GM18870 (cell line): ENCODE results near the gene TEX12.
"Not testable (repeated sequence)": the region's sequence is repeated elsewhere in the genome, so short reads cannot be mapped to it uniquely, and the experiment has no call there.

ENCODE experiments used
- ATAC-seq: cut with Tn5 transposase; IDR thresholded peaks from one replicate; pipeline ENCODE4 v1.9.1; 2021; ENCODE audit warnings: moderate library complexity; ENCODE audit not compliant: unreplicated experiment

The TEX12 gene

GRCh38 chr11:112163875-112164685 is 3.1 kb upstream of the TEX12 start, which contains the start of gene IL18:
IL18 (minus strand) TSS chr11:112164094; CDS start chr11:112155053, 9,041 bp downstream.
- ATAC-seq = no peak

- ATAC-seq = no peak
These were observed 2.1 kb upstream of the TEX12 start for GRCh38 chr11:112165049-112165448.

DNA sequence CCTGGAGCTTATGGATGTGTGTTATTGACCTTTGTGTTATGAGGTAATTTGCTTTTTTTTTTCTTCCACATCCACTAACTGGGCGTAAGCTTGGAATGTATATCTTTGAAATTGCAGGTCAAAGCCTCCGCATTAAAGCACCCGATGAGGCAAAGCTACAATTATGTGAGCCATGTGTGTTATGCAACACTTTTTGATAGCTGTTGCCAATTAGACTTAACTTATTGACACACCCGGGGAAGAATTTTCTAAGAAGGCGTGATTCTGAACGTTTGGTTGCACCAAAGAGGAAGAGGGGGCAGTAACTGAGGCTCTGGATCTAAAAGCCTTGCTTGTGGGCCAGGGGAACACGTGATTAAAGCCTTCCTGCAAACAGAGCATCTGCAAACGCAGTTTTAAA is 610 bp upstream of the TEX12 start:
- ATAC-seq = no peak

GRCh38 chr11:112172362-112172994 is 5.3 kb downstream of the TEX12 start:
- peak; percentile 72 for ATAC-seq

GRCh38 chr11:112173152-112173551 is 6.0 kb downstream of the TEX12 start:
- ATAC-seq = no peak

DNA sequence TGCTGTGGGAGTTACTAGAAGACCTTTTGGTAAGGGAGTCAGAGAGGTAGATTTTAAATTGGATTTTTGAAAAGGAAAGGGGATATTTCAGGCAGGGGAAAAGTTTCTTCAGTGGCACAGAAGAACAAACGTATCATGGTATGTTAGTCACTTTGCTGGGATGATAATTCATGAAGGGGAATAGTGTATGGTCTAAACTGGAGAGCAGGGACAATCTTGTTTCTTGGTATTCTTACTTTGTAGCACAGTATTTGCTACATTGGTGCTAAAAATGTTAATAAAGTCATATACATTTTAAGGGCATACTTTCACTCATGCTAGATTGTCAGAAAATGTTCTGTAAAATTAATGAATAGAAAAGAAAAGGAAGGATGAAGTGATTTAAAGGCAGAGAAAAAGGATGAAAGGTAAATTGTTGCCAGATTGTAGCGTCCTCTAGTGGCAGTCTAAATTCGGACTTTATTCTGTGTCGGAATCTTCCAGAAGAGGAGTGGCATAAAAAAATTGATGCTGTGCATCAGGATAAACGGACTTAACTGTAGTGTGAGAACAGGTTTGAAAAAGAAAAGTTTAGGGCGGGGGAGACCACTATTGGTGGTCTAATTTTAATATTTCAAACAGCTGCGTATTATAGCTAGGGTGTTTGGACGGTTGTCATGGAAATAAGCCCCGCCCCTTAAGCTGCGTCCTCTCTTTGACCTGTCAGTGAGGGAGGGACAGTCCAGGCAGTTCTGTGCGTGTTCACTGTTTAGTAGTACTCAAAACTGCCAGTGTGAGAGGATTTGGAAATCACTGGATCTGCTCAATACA is 7.8 kb downstream of the TEX12 start, which contains the start of gene BCO2:
Gene BCO2 (plus strand): TSS at position 724 of the 810 bp plus-strand sequence. CDS start 90 bp downstream, outside the sequence.
- ATAC-seq = no peak

DNA sequence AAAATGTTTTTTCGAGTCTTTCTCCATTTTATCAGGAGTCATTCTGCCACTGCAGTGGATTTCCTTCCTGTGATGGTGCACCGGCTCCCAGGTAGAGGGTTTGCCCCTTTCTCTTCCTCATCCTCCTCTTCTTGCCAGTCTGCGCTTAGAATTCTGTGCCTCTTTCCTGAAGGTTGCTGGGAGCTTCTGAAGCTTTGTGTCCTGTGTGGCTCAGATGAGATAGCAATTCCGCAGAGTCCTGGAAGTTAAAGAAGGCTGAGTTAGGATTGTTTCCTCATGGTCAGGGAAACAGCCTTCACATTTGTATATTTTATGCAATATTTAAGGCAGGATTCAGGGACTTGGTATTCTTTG is 8.4 kb downstream of the TEX12 start:
- ATAC-seq = no peak

GRCh38 chr11:112176077-112176476 is 8.9 kb downstream of the TEX12 start:
- no peak for ATAC-seq

GRCh38 chr11:112177589-112177988 is 10.4 kb downstream of the TEX12 start:
- no peak for ATAC-seq

GRCh38 chr11:112178428-112178827 is 11.3 kb downstream of the TEX12 start:
- no peak for ATAC-seq

DNA sequence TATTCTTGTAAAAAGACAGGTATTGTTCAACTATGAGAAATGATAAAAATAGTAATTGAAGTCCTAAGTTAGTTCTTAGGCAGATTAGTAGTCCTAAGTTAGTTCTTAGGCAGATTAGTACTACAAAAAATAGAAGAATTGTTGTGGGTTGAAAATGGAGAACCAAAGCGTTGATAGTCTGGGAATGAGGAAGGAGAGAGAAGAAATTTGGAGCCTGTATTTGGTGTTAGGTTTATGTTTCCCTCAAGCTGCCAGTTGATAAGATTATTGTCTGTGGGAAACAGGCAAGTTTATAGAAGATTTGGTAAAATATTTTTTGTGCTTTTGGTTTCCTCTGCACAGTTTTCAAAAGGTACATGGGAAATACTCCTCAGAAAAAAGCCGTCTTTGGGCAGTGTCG is 11.8 kb downstream of the TEX12 start:
- ATAC-seq = no peak

- peak; percentile 78 for ATAC-seq
These were observed 12.4 kb downstream of the TEX12 start for GRCh38 chr11:112179601-112180000.

- ATAC-seq = no peak
These were observed 15.7 kb downstream of the TEX12 start for GRCh38 chr11:112182867-112183266.

GRCh38 chr11:112185883-112186282 is 18.7 kb downstream of the TEX12 start:
- ATAC-seq = no peak

DNA sequence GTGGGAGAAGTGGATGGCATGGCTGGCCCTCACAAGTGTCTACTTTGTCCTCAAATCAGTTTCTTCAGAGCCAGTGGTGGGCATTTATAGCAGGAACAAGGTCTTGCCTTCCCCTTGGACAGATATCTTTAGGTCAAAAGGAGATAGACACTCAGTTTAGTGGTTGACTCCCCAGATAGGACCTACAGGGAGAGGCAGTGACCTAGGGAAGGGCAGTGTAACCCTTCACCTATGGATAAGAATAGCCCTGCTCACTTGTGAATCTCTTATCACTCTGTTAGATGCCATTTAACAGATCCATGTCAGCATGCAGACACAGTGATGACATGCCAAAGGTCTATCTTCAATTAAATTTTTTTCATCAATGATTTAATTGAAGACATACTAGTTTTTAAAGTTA is 19.1 kb downstream of the TEX12 start:
- ATAC-seq = no peak

DNA sequence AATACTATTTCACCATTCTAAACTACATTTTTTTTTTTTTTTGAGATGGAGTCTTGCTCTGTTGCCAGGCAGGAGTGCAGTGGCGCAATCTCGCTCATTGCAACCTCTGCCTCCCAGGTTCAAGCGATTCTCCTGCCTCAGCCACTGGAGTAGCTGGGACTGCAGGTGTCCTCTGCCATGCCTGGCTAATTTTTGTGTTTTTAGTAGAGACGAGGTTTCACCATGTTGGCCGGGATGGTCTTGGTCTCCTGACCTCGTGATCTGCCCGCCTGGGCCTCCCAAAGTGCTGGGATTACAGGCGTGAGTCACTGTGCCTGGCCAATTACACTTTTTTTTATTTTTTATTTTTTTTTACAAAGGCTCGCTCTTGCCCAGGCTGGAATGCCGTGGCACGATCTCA is 27.9 kb downstream of the TEX12 start:
- ATAC-seq = not testable (repeated sequence)

GRCh38 chr11:112195951-112196351 is 28.8 kb downstream of the TEX12 start:
- ATAC-seq = no peak

DNA sequence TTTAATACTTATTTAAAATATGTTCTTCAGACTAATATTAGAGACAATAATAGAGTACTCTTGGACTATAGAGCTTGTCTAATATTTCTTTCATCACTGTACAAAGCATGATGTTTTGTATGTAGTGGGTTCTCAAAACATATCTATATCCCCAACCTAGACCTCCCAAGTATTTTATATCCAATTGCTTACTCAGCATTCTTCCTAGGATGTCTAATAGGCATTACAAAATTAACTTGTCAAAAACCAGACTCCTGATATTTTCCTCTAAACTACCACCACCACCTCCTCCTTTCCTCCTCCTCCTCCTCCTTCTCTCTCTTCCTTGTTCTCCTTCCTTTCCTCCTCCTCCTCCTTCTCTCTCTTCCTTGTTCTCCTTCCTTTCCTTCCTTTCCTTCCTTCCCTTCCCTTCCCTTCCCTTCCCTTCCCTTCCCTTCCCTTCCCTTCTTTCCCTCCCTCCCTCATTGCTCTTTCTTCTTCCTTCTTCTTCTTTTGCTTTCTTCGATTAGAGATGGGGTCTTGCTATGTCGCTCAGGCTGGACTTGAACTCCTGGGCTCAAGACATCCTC is 29.4 kb downstream of the TEX12 start:
- ATAC-seq = no peak

GRCh38 chr11:112199101-112199500 is 31.9 kb downstream of the TEX12 start:
- not testable (repeated sequence) for ATAC-seq

- no peak for ATAC-seq
These were observed 33.1 kb downstream of the TEX12 start for GRCh38 chr11:112200252-112200651.

DNA sequence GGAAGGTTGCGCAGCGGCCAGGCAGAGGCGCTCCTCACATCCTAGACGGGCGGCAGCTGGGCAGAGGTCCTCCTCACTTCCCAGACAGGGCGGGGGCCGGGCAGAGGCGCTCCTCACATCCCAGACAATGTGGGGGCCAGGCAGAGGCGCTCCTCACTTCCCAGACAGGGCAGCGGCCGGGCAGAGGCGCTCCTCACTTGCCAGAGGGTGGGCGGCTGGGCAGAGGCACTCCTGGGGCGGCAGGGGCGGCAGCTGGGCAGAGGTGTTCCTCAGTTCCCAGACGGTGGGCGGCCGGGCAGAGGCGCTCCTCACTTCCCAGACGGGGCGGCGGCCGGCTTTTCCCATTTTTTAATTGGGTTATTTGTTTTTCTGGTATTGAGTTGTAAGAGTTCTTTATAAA is 38.9 kb downstream of the TEX12 start:
- ATAC-seq = no peak
